Measurements from ENCODE around the gene EID2.

DNA sequence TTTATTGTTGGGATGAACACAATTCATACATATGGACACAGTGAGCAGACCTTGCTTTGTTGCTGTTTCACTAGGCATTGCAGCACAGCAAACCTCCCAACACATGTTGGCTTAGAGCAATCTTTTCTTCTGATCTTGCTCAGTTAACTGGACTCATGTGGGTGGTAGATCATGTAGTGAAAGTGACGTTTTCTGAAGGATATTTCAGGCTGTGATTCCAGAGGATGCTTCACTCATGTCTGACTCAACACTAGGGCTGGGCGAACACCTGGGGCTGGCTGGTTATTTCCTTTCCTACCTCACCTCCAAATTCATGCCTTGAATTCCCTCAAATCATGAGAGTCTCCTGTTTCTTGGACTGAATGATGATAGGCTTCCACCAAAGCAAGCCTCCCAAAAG lies 48.1 kb upstream of the EID2 start:
- no peak for TF ChIP-seq CTCF (conservative IDR thresholded peaks at IDR 0.05; ENCODE audit: low read depth, low read length)
- no peak for TF ChIP-seq ELK1 (IDR thresholded peaks at IDR 0.05; ENCODE audit: borderline replicate concordance, low read depth, low read length)
- no peak for TF ChIP-seq RAD21 (IDR thresholded peaks at IDR 0.05; ENCODE audit: low read length)
- TF ChIP-seq FOS (IDR thresholded peaks at IDR 0.05; ENCODE audit: low read depth, low read length): no peak
- no peak for TF ChIP-seq POLR2A (IDR thresholded peaks at IDR 0.05; ENCODE audit: low read depth, low read length)
- no peak for TF ChIP-seq SMC3 (IDR thresholded peaks at IDR 0.05; ENCODE audit: low read depth, low read length)
- no peak for TF ChIP-seq CEBPB (IDR thresholded peaks at IDR 0.05; ENCODE audit: low read depth, low read length)
- no peak for TF ChIP-seq RCOR1 (IDR thresholded peaks at IDR 0.05; ENCODE audit: insufficient replicate concordance, low read length)

All from IMR-90 (cell line).